Gastrocnemius medialis (tissue), 4 donors: Measurements from ENCODE around the gene CFAP141.

Experiments used
- CTCF ChIP-seq, 5 experiments: fragments of 450-650 bp in 3 of 5; fragments of 200-600 bp in 2 of 5; sonication (generic) in 2 of 5; IDR thresholded peaks in 4 of 5; conservative IDR thresholded peaks in 1 of 5; 1 replicate in 4 of 5; 2 replicates in 1 of 5; pipeline ENCODE4 v1.5.1; 2016 to 2019; ENCODE audit warnings: antibody characterized with exemption in 5 of 5, mild to moderate bottlenecking in 3 of 5, moderate library complexity in 3 of 5
- POLR2A ChIP-seq, 2 donors: fragments of 450-650 bp; IDR thresholded peaks; one replicate each; pipeline ENCODE4 v1.6.1; 2017; ENCODE audit warnings: antibody characterized with exemption in 2 of 2, mild to moderate bottlenecking in 2 of 2, moderate library complexity in 2 of 2

DNA sequence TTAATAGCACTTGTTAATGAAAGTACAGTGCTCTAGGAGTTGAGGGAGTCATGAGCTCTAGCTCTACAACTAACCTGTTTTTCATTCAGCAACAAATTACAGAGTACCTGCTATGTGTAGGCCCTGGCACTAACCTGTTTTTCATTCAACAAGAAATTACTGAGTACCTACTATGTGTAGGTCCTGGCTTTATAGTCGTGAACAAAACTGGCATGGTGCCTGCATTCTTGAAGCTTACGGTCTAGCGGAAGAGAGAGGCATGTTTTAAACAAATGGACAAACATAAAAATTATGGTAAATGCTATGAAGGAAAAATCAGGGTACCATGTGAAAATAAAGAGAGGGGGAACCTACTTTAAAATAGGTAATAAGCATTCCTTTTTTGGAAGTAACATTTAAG, 12.4 kb upstream of the CFAP141 start:
- TF ChIP-seq CTCF (IDR thresholded peaks at IDR 0.05 in 4 of 5, conservative IDR thresholded peaks at IDR 0.05 in 1 of 5) = no peak
- no peak for TF ChIP-seq POLR2A (IDR thresholded peaks at IDR 0.05)
